LNCAP (cell line): ENCODE measurements around the gene SOHLH1.

Experiments used
- TF ChIP-seq, protein P1 (sequence below): fragments of 450-650 bp; IDR thresholded peaks from 2 replicates; pipeline ENCODE4 v1.5.1; 2017; ENCODE audit warnings: mild to moderate bottlenecking

Gene SOHLH1

DNA sequence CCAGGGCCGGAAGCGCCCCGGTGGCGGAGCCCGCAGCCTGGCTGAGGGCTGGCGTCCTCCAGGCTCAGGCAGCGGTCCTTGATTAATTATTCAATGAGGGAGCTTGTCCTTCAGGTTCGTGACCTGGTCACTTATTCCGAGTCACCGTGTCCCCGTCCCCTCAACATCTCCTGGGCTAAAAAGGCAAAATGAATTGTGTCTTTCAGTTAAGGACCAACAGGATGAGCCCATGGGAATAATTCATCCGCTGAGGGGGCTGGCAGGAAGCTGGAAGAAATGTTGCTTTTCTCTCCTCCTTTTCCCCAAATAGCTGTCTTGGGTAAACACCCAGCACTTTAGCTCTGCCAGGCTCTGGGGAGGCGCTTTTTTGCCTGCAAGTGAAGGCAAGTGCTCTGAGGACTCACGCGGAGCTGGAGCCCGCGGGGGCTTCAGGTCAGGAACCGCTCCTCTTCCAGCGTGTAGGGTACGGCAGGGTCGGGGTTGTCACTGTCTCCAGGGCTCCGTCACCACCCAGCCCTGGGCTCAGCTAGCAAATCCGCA, 15.8 kb upstream of the SOHLH1 start:
- TF ChIP-seq, protein P1, sequence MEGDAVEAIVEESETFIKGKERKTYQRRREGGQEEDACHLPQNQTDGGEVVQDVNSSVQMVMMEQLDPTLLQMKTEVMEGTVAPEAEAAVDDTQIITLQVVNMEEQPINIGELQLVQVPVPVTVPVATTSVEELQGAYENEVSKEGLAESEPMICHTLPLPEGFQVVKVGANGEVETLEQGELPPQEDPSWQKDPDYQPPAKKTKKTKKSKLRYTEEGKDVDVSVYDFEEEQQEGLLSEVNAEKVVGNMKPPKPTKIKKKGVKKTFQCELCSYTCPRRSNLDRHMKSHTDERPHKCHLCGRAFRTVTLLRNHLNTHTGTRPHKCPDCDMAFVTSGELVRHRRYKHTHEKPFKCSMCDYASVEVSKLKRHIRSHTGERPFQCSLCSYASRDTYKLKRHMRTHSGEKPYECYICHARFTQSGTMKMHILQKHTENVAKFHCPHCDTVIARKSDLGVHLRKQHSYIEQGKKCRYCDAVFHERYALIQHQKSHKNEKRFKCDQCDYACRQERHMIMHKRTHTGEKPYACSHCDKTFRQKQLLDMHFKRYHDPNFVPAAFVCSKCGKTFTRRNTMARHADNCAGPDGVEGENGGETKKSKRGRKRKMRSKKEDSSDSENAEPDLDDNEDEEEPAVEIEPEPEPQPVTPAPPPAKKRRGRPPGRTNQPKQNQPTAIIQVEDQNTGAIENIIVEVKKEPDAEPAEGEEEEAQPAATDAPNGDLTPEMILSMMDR, result no peak

DNA sequence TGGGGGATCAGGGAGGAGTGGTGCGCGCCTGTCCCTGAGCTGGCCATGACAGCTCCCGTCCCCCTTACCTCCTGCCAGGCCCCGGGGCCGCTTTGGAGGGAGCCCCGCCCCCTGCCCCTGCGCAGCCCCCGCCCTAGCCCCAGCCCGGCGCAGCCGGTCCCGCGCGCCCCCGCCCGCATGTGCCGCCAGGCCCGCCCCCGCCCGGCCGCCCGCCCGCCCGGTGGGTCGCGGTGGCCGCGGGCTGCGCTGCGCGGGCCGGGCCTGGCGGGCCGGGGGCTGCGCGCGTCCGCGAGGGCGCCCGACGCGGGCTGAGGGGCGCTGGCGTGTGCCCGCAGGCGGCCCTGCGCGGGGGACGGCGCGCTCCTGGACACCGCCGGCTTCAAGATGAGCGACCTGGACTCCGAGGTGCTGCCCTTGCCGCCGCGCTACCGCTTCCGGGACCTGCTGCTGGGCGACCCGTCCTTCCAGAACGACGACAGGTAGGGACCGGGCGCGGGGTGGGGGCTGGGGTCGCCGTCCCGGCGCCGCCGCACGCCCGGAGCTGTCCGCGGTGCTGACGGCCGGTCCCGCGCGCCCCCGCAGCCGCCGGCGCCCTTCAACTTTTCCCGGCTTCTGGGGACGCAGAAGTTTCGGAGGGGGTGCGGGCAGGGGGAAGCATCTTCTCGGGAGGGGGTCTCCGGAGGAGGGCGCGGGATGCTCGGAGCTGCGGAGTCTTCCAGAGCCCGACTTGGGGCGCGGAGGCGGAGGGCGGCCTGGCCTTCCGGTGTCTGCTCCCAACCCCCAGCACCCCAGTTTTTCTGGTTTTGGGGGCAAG, 15.2 kb upstream of the SOHLH1 start:
- TF ChIP-seq, protein P1, result no peak

DNA sequence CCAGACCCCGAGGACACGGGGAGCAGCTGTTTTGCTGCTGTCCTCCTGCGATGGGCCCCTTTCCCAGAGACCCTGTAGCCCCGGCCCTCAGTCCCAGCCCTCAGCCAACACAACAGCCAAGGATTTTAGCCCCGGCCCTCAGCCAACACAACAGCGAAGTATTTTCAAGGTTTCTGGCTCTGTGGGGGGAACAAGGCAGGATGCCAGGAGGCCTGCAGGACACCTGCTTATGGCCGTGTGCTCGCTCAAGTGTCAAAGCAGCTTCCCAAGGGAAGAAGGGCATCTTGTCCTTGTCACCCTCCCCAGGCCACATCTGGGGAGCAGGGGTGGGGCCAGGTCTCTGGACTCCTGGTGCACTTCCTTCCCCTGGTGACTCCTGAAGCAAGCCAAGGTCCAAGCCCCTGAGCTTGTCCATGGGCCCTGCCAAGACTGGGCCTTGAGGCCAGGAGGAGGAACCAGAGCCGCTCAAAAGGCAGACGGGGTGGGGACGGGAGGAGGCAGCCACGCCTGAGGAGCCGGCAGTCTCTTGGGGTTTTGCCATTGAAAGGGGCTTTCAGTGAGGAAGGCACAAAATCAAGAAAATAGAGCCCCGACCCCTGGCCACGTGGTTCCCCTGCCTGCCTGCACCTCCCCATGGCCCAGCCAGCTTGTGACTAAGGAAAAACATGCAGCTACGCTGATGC, 13.5 kb upstream of the SOHLH1 start:
- TF ChIP-seq, protein P1, result no peak

DNA sequence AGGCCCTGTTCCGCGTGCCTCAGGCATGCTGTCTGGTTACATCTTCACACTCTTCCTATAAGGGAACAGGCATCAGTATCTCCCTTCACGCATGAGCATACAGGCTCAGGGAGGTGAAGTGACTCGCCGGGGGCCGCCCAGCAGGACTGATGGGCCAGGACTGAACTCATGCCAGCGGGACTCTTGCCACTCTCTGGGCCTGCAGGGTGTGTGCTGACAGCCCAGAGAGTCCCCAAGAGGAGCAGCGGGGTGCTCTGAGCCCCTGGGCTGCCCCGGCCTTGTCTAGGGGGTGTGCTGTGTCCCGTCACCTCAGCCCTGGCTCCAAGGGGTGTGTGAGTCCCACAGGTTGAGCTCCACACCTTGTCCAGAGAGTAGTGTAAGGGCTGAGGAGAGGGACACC, 12.6 kb upstream of the SOHLH1 start:
- TF ChIP-seq, protein P1, result no peak

DNA sequence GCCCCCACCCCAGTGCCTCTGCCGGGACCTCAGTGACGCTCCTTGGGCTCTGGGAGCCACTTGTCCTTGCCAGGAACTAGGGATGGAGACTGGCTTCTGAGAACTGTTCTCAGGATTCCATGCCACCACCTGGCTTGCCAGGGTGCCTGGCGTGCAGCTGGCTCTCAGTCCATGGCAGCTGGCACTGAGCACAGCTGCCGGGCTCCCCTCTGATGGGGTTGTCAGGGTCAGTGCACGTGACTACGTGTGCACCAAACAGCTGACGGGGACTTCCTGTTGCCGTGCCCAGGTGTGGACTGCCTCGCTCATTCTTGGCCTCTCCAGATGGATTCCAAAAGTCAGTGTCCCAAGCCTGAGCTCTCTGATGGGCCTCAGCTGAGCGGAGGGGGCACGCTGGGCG, 12.1 kb upstream of the SOHLH1 start:
- TF ChIP-seq, protein P1, result no peak

DNA sequence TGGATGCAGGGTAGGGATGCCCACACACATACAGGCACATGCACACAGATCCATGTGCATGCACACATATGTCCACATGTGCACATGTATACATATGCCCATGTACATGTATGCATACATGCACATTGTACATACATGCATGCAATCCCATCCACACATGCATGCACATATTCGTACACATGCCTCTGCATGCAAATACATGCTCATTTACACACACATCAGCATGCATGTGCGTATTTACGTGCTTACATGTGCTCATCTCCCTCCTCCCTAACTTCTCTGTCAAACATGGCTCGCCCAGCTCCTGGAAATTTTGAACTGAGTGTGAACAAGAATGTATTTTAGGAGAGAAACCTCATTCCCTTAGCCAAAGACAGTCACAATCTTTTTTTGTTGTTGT, 8.9 kb upstream of the SOHLH1 start:
- TF ChIP-seq, protein P1, result no peak

DNA sequence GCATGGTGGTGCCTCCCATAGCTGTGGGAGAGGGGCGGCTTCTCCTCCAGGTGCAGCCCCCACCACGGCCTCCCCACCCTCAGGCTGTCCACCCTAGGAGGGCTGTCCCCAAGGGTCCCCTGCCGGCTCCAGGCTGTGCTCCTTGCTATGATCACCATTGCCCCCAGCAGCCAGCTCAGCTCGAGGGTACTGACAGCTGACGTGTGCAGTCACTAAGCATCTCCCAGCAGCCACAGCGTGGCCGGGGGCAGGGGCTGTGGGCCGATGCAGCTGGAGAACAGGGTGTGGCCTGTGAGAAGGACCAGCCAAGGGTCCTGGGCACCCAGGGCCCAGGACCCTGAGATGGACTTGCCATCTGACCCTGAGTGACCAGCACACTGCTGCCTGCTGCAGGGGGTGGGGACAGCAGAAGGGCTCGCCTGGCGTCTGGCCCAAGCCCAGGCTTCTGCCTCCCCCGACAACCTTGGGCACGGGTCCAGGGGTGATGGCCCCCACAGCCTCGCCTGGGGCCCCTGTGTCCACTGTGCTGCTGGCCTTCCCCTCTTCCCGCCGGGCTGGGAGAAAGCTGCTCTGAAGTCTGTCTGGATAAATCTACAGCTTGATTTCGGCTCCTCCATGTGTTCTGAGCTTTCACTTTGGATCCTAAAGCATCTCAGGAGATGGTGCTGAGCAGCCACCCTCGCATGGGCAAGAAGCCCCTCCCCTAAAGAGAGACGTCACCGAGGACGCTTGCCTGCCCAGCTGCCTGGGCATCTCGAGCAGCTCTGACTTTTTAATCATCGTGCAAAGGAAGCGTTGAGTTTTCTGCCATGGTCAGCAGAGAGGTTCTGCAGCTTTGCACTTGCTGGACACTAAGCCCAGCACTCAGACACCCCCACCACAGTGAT, 8.2 kb upstream of the SOHLH1 start:
- TF ChIP-seq, protein P1, result no peak
